NCI-H446 treated with DMSO at 0.1 percent for 48 hours (cell line): ENCODE measurements around the gene MC4R.
"Not testable (repeated sequence)": the region's sequence is repeated elsewhere in the genome, so short reads cannot be mapped to it uniquely, and the experiment has no call there.

Experiments
- DNase-seq: peaks from one replicate; lab custom pipeline; 2025; lab: John Stamatoyannopoulos, UW

The MC4R gene

GRCh38 chr18:60372596-60372995, at the start of gene MC4R:
MC4R (minus strand) TSS chr18:60372775; CDS start chr18:60372349, 426 bp downstream.
- peak; percentile 79 for DNase-seq

- not testable (repeated sequence) for DNase-seq
Observed at GRCh38 chr18:60422306-60422705, 49.7 kb upstream of the MC4R start.

GRCh38 chr18:60421356-60422118, 49.0 kb upstream of the MC4R start:
- no peak for DNase-seq

- DNase-seq: no peak
Observed at GRCh38 chr18:60417946-60418345, 45.4 kb upstream of the MC4R start.

DNA sequence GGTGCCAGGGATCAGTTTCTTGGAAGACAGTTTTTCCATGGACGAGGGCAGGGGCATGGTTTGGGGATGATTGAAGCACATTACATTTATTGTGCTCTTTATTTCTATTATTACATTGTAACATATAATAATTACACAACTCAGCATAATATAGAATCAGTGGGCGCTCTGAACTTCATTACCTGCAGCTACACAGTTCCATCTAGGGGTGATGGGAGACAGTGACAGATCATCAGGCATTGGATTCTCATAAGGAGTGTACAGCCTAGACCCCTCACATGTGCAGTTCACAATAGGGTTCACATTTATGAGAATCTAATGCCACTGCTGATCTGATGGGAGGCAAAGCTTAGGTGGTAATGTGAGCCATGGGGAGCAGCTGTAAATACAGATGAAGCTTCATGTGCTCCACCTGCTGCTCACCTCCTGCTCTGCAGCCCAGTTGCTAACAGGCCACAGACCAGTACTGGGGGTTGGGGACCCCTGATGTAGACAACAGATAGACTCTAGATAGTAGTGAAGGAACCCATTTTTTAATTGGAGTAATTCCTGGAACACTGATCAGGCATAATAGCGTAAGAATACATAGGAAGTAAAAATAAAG, 41.5 kb upstream of the MC4R start:
- no peak for DNase-seq

DNA sequence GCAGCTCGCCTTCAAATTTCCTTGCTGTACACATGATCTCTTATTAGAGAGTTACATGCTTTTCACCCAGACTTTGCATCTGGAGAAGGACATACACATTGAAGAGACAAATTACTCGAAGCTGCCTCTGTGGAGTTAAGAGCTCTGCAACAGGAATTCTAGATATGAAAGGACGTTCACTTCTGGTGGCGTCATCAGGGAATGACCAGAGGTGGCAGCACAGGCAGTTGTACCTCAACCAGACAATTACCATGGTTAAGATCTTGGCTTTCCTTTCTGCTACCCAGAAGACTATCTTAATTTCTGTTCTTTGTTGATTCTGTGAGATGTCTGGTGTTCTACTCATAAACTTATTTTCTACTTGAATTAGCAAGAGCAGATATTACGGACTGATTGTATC, 39.1 kb upstream of the MC4R start:
- no peak for DNase-seq

DNA sequence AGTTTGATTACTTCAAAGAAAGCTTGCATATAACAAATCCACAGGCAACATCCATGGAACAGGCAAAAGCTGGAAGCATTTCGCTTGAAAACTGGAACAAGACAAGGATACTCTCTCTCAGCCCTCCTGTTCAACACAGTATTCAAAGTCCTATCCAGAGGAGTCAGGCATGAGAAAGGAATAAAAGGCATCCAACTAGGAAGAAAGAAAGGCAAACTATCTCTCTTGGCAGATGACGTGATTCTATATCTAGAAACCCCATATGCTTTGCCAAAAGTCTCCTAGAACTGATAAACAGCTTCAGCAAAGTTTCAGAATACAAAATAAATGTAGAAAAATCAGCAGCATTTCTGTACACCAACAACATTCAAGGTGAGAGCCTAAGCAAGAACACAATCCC, 34.1 kb upstream of the MC4R start:
- no peak for DNase-seq

GRCh38 chr18:60404486-60405085, 32.0 kb upstream of the MC4R start:
- DNase-seq: no peak

GRCh38 chr18:60401346-60401745, 28.8 kb upstream of the MC4R start:
- no peak for DNase-seq

DNA sequence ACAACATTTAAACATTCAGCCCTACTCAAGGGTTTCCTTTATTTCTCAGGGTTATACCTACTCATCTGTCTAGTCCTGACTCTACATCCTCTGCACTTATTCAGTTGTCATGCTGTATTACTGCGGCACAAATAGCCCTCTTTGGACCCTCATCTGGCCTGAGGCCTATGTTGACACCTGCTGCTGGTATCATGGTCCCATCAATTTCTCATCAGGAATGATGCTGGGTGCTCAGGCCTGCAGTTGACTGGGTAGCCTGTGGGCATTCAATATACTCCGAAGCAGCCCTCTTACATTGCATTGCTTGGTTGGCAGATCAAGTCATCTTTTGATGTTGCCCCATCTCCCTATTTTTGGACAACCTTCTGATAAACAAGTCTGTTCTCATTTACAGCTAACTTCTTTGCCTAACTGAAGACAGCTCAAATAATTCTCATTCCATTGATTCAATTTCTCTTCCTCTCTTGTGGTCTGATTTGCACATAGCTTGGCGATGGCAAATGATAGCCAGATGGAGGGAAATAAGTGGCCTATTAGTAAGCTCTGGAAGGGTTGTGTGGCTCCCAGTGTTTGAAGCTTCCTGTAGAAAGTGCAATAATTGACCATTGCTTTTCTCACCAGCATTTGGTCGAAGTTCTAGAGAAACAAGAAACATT, 19.1 kb upstream of the MC4R start:
- peak; percentile 40 for DNase-seq

- peak; percentile 50 for DNase-seq
Observed at GRCh38 chr18:60389314-60389713, 16.7 kb upstream of the MC4R start.

DNA sequence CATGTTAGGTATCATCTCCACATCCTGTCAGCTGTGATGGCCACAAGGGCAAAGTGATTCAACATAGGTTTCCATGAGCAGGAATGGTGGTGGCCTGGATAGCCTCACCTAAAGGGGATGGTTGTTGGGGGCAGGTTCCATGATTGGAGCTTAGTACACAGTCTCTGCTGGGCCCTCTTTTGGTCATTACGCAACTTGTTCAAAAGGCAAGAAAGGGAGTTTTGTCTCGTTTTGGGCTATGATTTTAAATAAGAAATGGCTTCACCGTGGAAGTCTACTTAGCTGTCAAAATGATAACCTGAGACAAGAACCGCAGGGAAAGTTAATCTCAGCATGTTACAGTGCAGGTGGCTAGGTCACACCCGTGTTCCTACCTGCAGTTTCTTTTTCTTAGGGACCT, 13.1 kb upstream of the MC4R start:
- DNase-seq: no peak

DNA sequence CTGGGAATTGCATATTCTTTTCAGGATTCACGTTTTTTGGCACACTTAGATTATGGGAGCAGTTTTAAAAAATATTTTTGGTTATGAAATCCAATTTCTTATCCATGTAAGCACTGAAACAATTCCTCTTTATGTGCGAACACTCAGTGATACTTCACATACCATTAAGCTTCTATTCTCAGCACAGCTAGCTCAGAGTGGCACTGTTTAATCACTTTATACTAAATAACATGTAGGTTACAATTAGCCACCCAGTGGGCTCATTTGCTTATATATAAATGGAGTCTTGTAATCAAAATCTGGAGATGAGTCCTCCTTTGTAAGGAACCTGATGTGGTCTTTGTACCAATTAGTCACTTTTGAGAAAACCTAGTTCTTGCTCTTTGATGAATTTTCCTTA, 11.3 kb upstream of the MC4R start:
- DNase-seq: no peak

DNA sequence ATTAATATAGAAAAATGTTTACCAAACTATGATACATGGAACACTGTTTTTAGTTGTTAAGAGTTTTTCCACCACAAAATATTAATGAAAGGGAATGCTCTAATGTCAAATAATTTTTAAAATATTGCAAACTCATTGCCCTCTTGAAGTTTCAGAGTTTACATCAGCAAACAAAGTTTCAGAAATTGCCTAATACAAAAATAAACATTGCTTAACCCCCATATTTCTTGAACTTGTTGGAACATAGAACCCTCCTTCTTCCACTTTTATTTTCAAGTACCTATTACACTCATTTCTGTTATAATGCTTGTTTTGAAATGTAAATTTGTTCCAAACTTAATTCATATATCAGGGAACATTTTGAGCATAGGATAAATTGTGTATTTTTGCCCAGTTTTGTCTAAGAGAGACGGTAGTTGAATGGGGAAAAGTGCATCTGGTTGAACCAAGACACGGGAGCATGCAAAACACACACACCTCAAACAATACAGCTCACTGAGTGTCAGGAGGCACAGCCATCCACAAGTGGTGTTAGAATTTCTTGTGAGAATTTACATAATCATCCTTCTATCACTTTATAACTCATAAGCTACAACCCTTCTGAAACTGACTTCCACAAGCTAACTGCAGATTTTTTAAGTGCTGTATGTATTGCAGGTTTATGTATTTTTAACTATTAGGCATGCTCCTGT, 5.3 kb upstream of the MC4R start:
- no peak for DNase-seq

DNA sequence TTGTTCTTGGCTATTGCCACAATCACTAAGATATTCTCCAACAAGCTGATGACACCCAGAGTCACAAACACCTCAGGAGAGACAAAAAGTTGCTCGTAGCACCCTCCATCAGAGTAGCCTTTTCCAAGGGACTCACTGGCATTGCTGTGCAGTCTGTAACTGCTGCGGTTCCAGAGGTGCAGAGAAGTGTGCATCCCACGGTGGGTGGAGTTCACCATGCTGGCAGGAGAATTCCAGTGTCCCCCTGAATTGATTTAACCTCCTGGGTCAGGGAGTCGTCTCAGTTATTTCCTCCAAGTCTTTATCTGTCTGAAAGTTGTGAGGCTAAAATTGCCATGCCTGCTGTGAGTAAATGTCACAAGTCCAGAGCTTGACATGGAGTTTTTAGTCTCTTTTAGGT, 443 bp downstream of the MC4R start:
- DNase-seq: no peak

- DNase-seq: no peak
Observed at GRCh38 chr18:60358516-60358915, 14.1 kb downstream of the MC4R start.

- DNase-seq: no peak
Observed at GRCh38 chr18:60350941-60351340, 21.6 kb downstream of the MC4R start.

DNA sequence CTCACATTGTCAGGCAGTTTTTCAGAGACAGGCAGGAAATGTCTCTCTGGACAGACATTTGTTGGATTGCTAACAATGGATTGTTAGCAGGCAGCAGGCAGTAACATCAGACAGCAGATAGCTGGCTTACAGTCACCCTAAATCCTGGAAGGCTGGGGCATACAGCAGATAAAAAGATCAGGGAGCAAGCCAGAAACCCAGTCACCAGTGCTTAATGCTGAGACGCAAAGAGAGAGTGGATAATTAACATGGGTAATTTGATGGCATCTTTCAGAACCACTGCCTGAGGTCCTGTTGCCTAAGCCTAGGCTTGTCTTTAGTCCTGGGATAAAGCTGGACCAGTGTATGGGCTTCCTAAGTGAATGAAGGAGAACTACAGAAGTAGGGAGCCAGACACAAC, 22.4 kb downstream of the MC4R start:
- no peak for DNase-seq

DNA sequence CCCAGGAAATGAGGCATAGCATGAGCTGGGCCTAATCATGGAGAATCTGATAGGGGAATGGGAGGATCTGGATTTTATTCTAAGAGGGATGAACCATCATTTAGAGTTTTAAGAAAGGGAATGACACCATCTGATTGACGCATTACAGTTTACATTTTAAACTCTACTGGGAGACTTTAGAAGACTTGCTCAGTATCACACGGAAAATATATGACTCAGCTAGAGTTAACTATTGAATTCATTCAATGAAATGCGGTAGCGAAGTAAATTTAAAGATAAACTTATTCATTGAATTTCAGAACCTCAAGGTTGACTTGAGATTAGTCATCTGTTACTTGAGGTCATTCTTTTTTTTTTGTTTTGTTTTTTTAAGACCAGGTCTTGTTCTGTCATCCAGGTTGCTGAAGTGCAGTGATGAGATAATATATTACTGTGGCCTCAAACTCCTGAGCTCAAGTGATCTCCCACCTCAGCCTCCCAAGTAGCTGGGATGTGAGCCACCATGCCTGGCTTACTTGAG, 25.0 kb downstream of the MC4R start:
- DNase-seq: no peak

DNA sequence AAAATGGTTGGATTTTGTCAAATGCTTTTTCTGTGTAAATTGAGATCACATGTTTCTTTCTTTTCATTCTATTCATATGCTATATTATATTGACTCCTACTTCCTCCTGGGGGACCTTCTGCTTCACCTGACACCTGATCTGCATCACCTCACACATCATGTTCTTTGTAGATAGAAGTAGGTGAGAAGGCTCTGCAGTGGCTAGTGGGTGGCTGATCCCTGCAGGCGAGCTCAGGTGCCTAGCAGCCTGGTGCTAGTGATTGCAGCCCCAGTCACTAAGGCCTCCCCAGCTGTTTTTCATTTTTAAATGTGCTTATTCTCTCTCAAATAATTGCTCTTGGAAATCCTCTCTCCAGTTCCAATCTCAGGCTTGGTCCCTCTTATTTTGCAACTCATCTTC, 33.6 kb downstream of the MC4R start:
- no peak for DNase-seq

DNA sequence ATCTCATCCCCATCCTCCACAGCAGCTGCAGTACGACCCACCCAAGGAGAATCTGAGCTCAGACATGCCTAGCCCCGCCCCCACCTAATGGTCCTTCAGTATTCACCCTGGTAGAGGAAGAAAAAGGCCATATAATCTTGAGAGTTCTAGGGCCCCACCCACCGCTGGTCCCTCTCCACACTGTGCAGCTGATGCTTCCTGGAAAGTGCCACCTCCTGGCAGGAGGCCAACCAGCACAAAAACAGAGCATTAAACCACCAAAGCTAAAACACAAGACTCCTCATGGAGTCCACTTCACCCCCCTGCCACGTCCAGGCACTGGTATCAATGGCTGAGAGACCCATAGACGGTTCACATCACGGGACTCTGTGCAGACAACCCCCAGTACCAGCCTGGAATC, 40.7 kb downstream of the MC4R start:
- DNase-seq: no peak

DNA sequence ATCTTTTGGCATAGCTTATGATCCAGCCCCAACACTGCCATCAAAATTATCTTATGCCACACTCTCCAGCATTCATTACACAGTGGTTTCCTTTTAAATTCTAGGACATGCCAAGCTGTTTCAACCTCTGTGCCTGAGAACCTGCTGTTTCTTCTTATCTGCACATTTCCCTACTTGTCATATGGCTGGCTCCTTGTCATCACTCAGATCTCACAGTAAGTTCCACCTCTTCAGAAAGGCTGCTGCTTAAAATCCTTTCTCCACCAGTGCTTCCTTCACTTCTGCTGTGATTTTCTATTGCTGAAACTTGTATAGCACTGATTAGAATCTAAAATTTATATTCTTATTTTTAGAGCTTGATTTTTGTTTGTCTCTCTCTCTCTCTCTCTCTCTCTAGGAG, 43.4 kb downstream of the MC4R start:
- DNase-seq: no peak
